ENCODE data around the gene TULP4. TPM values are rescaled to one million over a fixed set of nuclear protein-coding genes. Genes with fewer than 3 reads are reported as not detected.
"Not testable (repeated sequence)": the region's sequence is repeated elsewhere in the genome, so short reads cannot be mapped to it uniquely, and the experiment has no call there.

Gene TULP4
- total RNA-seq, 2 donors from 2014 or later = 19.5 to 20.8 TPM

- Mint-ChIP-seq H3K27me3 (ENCODE audit: low read depth) (no peaks in the 10 kb centered on the region), H3K9me3 (peaks cover 0 to 2% of the 10 kb centered on the region in 2 donors), H3K4me1 (ENCODE audit: low read depth) (no peaks in the 10 kb centered on the region), H3K36me3 (ENCODE audit: insufficient read depth in 2 of 2) (peaks cover 0 to 4% of the 10 kb centered on the region in 2 donors), H3K27ac (no peak overlapping the region), H3K4me3 (no peak overlapping the region)
- DNase-seq = no peak
- ATAC-seq (replicated peaks in 1 of 2) = no peak
These were observed 86.9 kb downstream of the TULP4 start for GRCh38 chr6:158399040-158399700.

DNA sequence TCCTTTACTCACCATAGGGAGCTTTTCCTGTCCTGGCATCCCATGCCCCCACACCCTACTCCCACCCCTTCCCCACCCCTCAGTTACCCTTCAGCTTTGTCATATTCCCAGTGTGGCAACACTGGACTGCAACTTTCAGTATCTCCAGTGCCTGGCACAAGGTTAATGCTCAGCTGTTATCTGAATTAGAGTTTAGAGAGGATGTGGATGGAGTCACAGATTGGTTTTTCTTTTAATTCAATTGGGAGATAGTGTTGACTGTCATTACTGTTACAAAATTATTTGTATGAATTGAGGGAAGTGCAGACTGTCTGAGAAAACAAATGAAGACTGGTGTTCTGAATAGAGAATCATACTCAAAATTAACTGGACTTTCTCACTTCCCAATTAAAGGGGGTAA is 89.9 kb downstream of the TULP4 start:
- no peak for ATAC-seq (replicated peaks in 1 of 2)
- DNase-seq = no peak
- Mint-ChIP-seq H3K27ac (no peak overlapping the region), H3K4me1 (ENCODE audit: low read depth) (no peaks in the 10 kb centered on the region), H3K27me3 (ENCODE audit: low read depth) (no peaks in the 10 kb centered on the region), H3K9me3 (no peaks in the 10 kb centered on the region), H3K36me3 (ENCODE audit: insufficient read depth in 2 of 2) (no peaks in the 10 kb centered on the region), H3K4me3 (no peak overlapping the region)

GRCh38 chr6:158405321-158405831 is 93.1 kb downstream of the TULP4 start:
- H3K27me3 Mint-ChIP-seq (ENCODE audit: low read depth); H3K4me1 Mint-ChIP-seq (ENCODE audit: low read depth); DNase-seq; H3K4me3 Mint-ChIP-seq; H3K9me3 Mint-ChIP-seq; H3K27ac Mint-ChIP-seq; H3K36me3 Mint-ChIP-seq (ENCODE audit: insufficient read depth in 2 of 2); ATAC-seq (replicated peaks in 1 of 2): not testable (repeated sequence)

DNA sequence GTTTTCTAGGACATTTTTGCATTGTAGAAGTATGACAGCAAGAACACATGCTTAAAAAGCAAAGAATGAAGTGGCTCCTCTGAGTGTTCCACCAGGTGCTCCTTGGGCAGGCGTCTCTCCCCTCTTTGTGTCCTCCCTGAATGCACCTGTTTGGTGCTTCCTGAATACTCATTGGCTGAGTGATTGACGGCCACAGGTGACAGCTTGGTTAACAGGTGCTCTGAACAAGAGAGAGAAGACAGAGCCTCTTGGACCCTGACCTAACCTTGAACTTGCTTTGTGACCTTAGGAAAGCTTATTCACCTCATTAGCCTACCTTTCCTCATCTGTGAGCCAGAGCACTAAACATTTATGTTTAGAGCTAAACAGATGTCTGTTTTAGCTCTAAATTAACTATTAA is 93.7 kb downstream of the TULP4 start:
- H3K36me3 Mint-ChIP-seq (ENCODE audit: insufficient read depth in 2 of 2) = no peaks in the 10 kb centered on the region
- DNase-seq = no peak
- H3K27me3 Mint-ChIP-seq (ENCODE audit: low read depth) = no peaks in the 10 kb centered on the region
- no peak overlapping the region for H3K27ac Mint-ChIP-seq
- no peak overlapping the region for H3K4me3 Mint-ChIP-seq
- no peaks in the 10 kb centered on the region for H3K9me3 Mint-ChIP-seq
- H3K4me1 Mint-ChIP-seq (ENCODE audit: low read depth) = no peaks in the 10 kb centered on the region
- no peak for ATAC-seq (replicated peaks in 1 of 2)

GRCh38 chr6:158406736-158407135 is 94.5 kb downstream of the TULP4 start:
- H3K36me3 Mint-ChIP-seq (ENCODE audit: insufficient read depth in 2 of 2) = no peaks in the 10 kb centered on the region
- ATAC-seq (replicated peaks in 1 of 2) (no peak), DNase-seq (no peak)
- no peak overlapping the region for H3K4me3 Mint-ChIP-seq
- H3K4me1 Mint-ChIP-seq (ENCODE audit: low read depth) = no peaks in the 10 kb centered on the region
- H3K27ac Mint-ChIP-seq = no peak overlapping the region
- no peaks in the 10 kb centered on the region for H3K27me3 Mint-ChIP-seq (ENCODE audit: low read depth)
- H3K9me3 Mint-ChIP-seq = no peaks in the 10 kb centered on the region

- no peaks in the 10 kb centered on the region for H3K36me3 Mint-ChIP-seq (ENCODE audit: insufficient read depth in 2 of 2)
- no peaks in the 10 kb centered on the region for H3K27me3 Mint-ChIP-seq (ENCODE audit: low read depth)
- DNase-seq = no peak
- H3K4me1 Mint-ChIP-seq (ENCODE audit: low read depth) = no peaks in the 10 kb centered on the region
- no peak for ATAC-seq (replicated peaks in 1 of 2)
- no peak overlapping the region for H3K4me3 Mint-ChIP-seq
- no peaks in the 10 kb centered on the region for H3K9me3 Mint-ChIP-seq
- H3K27ac Mint-ChIP-seq = no peak overlapping the region
These were observed 95.7 kb downstream of the TULP4 start for GRCh38 chr6:158408013-158408412.

DNA sequence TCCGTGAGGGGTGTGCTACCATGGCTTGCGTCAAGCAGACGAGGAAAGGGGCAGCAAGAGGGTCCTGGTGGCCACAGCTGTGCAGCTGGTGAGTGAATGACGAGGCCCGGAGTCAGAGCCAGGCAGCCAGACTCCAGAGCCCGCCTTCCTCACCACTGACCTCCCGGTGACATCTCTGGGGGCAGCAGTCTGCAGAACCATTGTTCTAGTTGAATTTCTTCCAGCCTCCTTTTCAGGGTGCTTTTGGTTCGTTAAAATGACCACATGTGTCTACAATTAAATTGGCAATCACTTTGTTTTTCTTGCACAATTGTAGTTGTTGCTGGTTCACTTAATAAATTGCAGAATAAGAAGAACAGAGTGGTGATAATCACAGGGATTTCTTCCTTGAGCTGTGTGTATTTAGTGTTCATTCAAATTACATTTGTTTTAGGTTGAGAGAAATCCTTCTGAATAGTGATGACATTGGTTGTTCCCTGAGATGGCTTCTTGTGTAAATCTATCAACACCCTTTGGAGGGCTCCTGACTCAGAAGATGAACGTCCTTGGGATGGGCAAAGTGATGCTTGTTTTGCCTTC is 96.4 kb downstream of the TULP4 start:
- Mint-ChIP-seq H3K36me3 (ENCODE audit: insufficient read depth in 2 of 2) (no peaks in the 10 kb centered on the region), H3K9me3 (no peaks in the 10 kb centered on the region), H3K4me3 (no peak overlapping the region), H3K4me1 (ENCODE audit: low read depth) (no peaks in the 10 kb centered on the region), H3K27ac (no peak overlapping the region), H3K27me3 (ENCODE audit: low read depth) (no peaks in the 10 kb centered on the region)
- ATAC-seq (replicated peaks in 1 of 2) = no peak
- DNase-seq = no peak

DNA sequence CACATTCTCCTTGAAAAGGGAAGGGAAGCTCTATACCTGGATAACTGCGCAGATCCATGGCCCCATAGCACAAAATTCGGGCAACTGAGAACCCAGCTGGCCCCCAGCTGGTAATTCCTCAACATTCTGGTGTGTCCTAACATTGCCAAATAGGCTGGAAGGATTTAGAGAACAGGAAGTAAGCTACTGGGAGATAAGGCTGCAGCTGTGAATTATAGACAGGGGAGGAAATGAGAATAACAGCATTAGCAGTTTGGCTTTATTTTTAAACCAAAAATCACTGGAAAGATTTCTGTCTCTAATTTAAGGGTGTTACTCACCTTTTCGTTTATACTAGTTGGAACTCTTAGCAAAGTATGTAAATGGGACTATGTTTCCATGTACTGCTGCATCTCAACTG is 97.2 kb downstream of the TULP4 start:
- H3K9me3 Mint-ChIP-seq = no peaks in the 10 kb centered on the region
- H3K4me3 Mint-ChIP-seq = no peak overlapping the region
- H3K27ac Mint-ChIP-seq = no peak overlapping the region
- DNase-seq (no peak), ATAC-seq (replicated peaks in 1 of 2) (no peak)
- H3K36me3 Mint-ChIP-seq (ENCODE audit: insufficient read depth in 2 of 2) = no peaks in the 10 kb centered on the region
- no peaks in the 10 kb centered on the region for H3K4me1 Mint-ChIP-seq (ENCODE audit: low read depth)
- H3K27me3 Mint-ChIP-seq (ENCODE audit: low read depth) = no peaks in the 10 kb centered on the region

- H3K27ac Mint-ChIP-seq = no peak overlapping the region
- no peaks in the 10 kb centered on the region for H3K36me3 Mint-ChIP-seq (ENCODE audit: insufficient read depth in 2 of 2)
- H3K4me3 Mint-ChIP-seq = no peak overlapping the region
- no peaks in the 10 kb centered on the region for H3K27me3 Mint-ChIP-seq (ENCODE audit: low read depth)
- no peaks in the 10 kb centered on the region for H3K4me1 Mint-ChIP-seq (ENCODE audit: low read depth)
- ATAC-seq (replicated peaks in 1 of 2) = no peak
- DNase-seq = no peak
- H3K9me3 Mint-ChIP-seq = no peaks in the 10 kb centered on the region
These were observed 98.5 kb downstream of the TULP4 start for GRCh38 chr6:158410784-158411183.

GRCh38 chr6:158411998-158412397 is 99.7 kb downstream of the TULP4 start:
- peaks cover 0 to 1% of the 10 kb centered on the region in 2 donors for H3K36me3 Mint-ChIP-seq (ENCODE audit: insufficient read depth in 2 of 2)
- DNase-seq = no peak
- H3K9me3 Mint-ChIP-seq = no peaks in the 10 kb centered on the region
- ATAC-seq (replicated peaks in 1 of 2) = no peak
- no peak overlapping the region for H3K4me3 Mint-ChIP-seq
- no peaks in the 10 kb centered on the region for H3K4me1 Mint-ChIP-seq (ENCODE audit: low read depth)
- no peak overlapping the region for H3K27ac Mint-ChIP-seq
- H3K27me3 Mint-ChIP-seq (ENCODE audit: low read depth) = no peaks in the 10 kb centered on the region

- Mint-ChIP-seq H3K36me3 (ENCODE audit: insufficient read depth in 2 of 2) (peaks cover 0 to 3% of the 10 kb centered on the region in 2 donors), H3K4me1 (ENCODE audit: low read depth) (no peaks in the 10 kb centered on the region), H3K4me3 (no peak overlapping the region)
These were observed 100.8 kb downstream of the TULP4 start for GRCh38 chr6:158413028-158413427.

GRCh38 chr6:158413814-158414565 is 101.7 kb downstream of the TULP4 start:
- H3K27me3 Mint-ChIP-seq (ENCODE audit: low read depth) = no peaks in the 10 kb centered on the region

More at GRCh38 chr6:158413028-158413427, 100.8 kb downstream of the TULP4 start:
- DNase-seq (no peak), ATAC-seq (replicated peaks in 1 of 2) (no peak)
- Mint-ChIP-seq H3K27ac (no peak overlapping the region), H3K9me3 (no peaks in the 10 kb centered on the region), H3K27me3 (ENCODE audit: low read depth) (no peaks in the 10 kb centered on the region)

GRCh38 chr6:158414851-158415262 is 102.6 kb downstream of the TULP4 start:
- no peak overlapping the region for H3K27ac Mint-ChIP-seq
- H3K27me3 Mint-ChIP-seq (ENCODE audit: low read depth) = no peaks in the 10 kb centered on the region
- ATAC-seq (replicated peaks in 1 of 2) (no peak), DNase-seq (no peak)
- peaks cover 1% of the 10 kb centered on the region in 2 donors for H3K9me3 Mint-ChIP-seq
- no peak overlapping the region for H3K4me3 Mint-ChIP-seq
- H3K36me3 Mint-ChIP-seq (ENCODE audit: insufficient read depth in 2 of 2) = peaks cover 0 to 11% of the 10 kb centered on the region in 2 donors
- no peaks in the 10 kb centered on the region for H3K4me1 Mint-ChIP-seq (ENCODE audit: low read depth)

More at GRCh38 chr6:158413814-158414565, 101.7 kb downstream of the TULP4 start:
- Mint-ChIP-seq H3K9me3 (no peaks in the 10 kb centered on the region), H3K27ac (no peak overlapping the region), H3K36me3 (ENCODE audit: insufficient read depth in 2 of 2) (peaks cover 0 to 5% of the 10 kb centered on the region in 2 donors), H3K4me1 (ENCODE audit: low read depth) (no peaks in the 10 kb centered on the region), H3K4me3 (no peak overlapping the region)
- DNase-seq = no peak
- ATAC-seq (replicated peaks in 1 of 2) = no peak
